Activated gamma-delta T cell treated with Interleukin-2 at 50 U/mL for 16 hours (primary cell): ENCODE results near the gene VCL.

Experiments used
- DNase-seq: peaks from one replicate; pipeline ENCODE4 v3.0.0-alpha.2; 2020

The VCL gene

GRCh38 chr10:74079028-74079935 lies 81.4 kb downstream of the VCL start:
- no peak for DNase-seq

- no peak for DNase-seq
These were observed 82.1 kb downstream of the VCL start for GRCh38 chr10:74079936-74080590.

- DNase-seq = peak; percentile 31
These were observed 83.4 kb downstream of the VCL start for GRCh38 chr10:74081192-74081803.

- DNase-seq = no peak
These were observed 84.2 kb downstream of the VCL start for GRCh38 chr10:74081941-74082718.

GRCh38 chr10:74083304-74083703 lies 85.4 kb downstream of the VCL start:
- no peak for DNase-seq

- DNase-seq = no peak
These were observed 87.0 kb downstream of the VCL start for GRCh38 chr10:74084955-74085354.

GRCh38 chr10:74086317-74086716 lies 88.4 kb downstream of the VCL start:
- no peak for DNase-seq

GRCh38 chr10:74088722-74089121 lies 90.8 kb downstream of the VCL start:
- no peak for DNase-seq

- no peak for DNase-seq
These were observed 94.5 kb downstream of the VCL start for GRCh38 chr10:74092372-74092771.

- no peak for DNase-seq
These were observed 95.7 kb downstream of the VCL start for GRCh38 chr10:74093530-74094164.

GRCh38 chr10:74094231-74094630 lies 96.3 kb downstream of the VCL start:
- DNase-seq = no peak

- no peak for DNase-seq
These were observed 98.9 kb downstream of the VCL start for GRCh38 chr10:74096777-74097176.

- no peak for DNase-seq
These were observed 99.9 kb downstream of the VCL start for GRCh38 chr10:74097776-74098175.

- no peak for DNase-seq
These were observed 101.5 kb downstream of the VCL start for GRCh38 chr10:74099420-74099819.

- DNase-seq = no peak
These were observed 101.9 kb downstream of the VCL start for GRCh38 chr10:74099836-74100235.

- DNase-seq = no peak
These were observed 105.8 kb downstream of the VCL start for GRCh38 chr10:74103560-74104258.

- DNase-seq = no peak
These were observed 106.6 kb downstream of the VCL start for GRCh38 chr10:74104480-74104879.

- no peak for DNase-seq
These were observed 107.1 kb downstream of the VCL start for GRCh38 chr10:74104996-74105395.

- DNase-seq = no peak
These were observed 109.5 kb downstream of the VCL start for GRCh38 chr10:74107391-74107790.

- no peak for DNase-seq
These were observed 111.5 kb downstream of the VCL start for GRCh38 chr10:74109452-74109851.

- no peak for DNase-seq
These were observed 112.2 kb downstream of the VCL start for GRCh38 chr10:74110120-74110519.

GRCh38 chr10:74111799-74112198 lies 113.9 kb downstream of the VCL start:
- DNase-seq = no peak
